Ovary (tissue), 3 donors: ENCODE measurements around the gene TMED7.

Source experiments
- CTCF ChIP-seq, 3 donors: fragments of 450-650 bp in 2 of 3; fragments of 200-600 bp in 1 of 3; IDR thresholded peaks; one replicate each; pipeline versions ENCODE4 v1.5.1 to v1.8.0; 2016 to 2022; ENCODE audit warnings: antibody characterized with exemption in 3 of 3, mild to moderate bottlenecking in 1 of 3
- EP300 ChIP-seq: sonication (generic); formaldehyde crosslinking; IDR thresholded peaks from one replicate; pipeline ENCODE4 v1.6.1; 2017; ENCODE audit warnings: antibody characterized with exemption
- POLR2A ChIP-seq: fragments of 450-650 bp; IDR thresholded peaks from one replicate; pipeline ENCODE4 v1.6.1; 2017; ENCODE audit warnings: antibody characterized with exemption, mild to moderate bottlenecking, moderate library complexity
- donor health status: DM: no; HTN: no; CAD: no.

DNA sequence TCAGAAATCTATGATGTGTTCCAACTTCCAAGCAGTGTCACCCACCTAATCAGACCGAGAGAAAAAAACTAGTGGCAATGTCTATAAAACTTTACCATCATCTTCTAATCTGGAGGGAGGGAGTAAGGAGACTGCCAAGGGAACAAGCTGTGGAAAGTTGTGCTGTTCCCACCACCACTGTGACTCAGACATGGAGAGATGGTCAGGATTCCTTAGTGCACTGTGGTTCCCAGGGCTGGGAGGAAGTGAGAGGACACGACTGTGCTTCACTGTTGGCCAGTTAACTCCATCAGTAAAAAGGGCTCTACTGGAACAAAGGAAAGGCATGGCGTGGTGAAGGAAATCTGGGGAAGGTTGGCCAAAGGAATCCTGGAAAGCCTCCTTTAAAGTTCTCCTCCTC lies 42.4 kb downstream of the TMED7 start:
- TF ChIP-seq POLR2A (no peak), CTCF (IDR thresholded peaks at IDR 0.05) (no peak), EP300 (no peak)
